ENCODE data around the gene SLC25A1.

The SLC25A1 gene

GRCh38 chr22:19199479-19199878 is 20.9 kb upstream of the SLC25A1 start:
- Mint-ChIP-seq H3K36me3 (ENCODE audit: low read depth) (peaks cover 51% of the 10 kb centered on the region), H3K4me1 (ENCODE audit: low read depth) (peaks cover 14% of the 10 kb centered on the region), H3K4me3 (no peak overlapping the region), H3K9me3 (no peaks in the 10 kb centered on the region), H3K27ac (no peak overlapping the region), H3K27me3 (no peaks in the 10 kb centered on the region)
- intact Hi-C loops (cut with micrococcal nuclease): no loop called here

- H3K9me3 Mint-ChIP-seq: no peaks in the 10 kb centered on the region
- H3K27me3 Mint-ChIP-seq: no peaks in the 10 kb centered on the region
- peaks cover 52% of the 10 kb centered on the region for H3K36me3 Mint-ChIP-seq (ENCODE audit: low read depth)
- intact Hi-C loops (cut with micrococcal nuclease): no loop called here
- peak overlapping the region; percentile 8 for H3K27ac Mint-ChIP-seq
- no peak overlapping the region for H3K4me3 Mint-ChIP-seq
- peaks cover 14% of the 10 kb centered on the region for H3K4me1 Mint-ChIP-seq (ENCODE audit: low read depth)
Observed at GRCh38 chr22:19197997-19198865, 19.7 kb upstream of the SLC25A1 start.

GRCh38 chr22:19196841-19197612 is 18.5 kb upstream of the SLC25A1 start:
- intact Hi-C loops (cut with micrococcal nuclease): no loop called here
- no peak overlapping the region for H3K27ac Mint-ChIP-seq
- H3K36me3 Mint-ChIP-seq (ENCODE audit: low read depth): peaks cover 47% of the 10 kb centered on the region
- peaks cover 14% of the 10 kb centered on the region for H3K4me1 Mint-ChIP-seq (ENCODE audit: low read depth)
- no peaks in the 10 kb centered on the region for H3K9me3 Mint-ChIP-seq
- no peak overlapping the region for H3K4me3 Mint-ChIP-seq
- no peaks in the 10 kb centered on the region for H3K27me3 Mint-ChIP-seq

GRCh38 chr22:19195796-19196731 is 17.5 kb upstream of the SLC25A1 start:
- Mint-ChIP-seq H3K27ac (no peak overlapping the region), H3K9me3 (no peaks in the 10 kb centered on the region), H3K27me3 (no peaks in the 10 kb centered on the region), H3K4me1 (ENCODE audit: low read depth) (peaks cover 14% of the 10 kb centered on the region), H3K36me3 (ENCODE audit: low read depth) (peaks cover 47% of the 10 kb centered on the region), H3K4me3 (no peak overlapping the region)
- intact Hi-C loops (cut with micrococcal nuclease): no loop called here

- peaks cover 14% of the 10 kb centered on the region for H3K4me1 Mint-ChIP-seq (ENCODE audit: low read depth)
- peak overlapping the region; percentile 31 for H3K27ac Mint-ChIP-seq
Observed at GRCh38 chr22:19194766-19195536, 16.4 kb upstream of the SLC25A1 start.

GRCh38 chr22:19193879-19194278 is 15.3 kb upstream of the SLC25A1 start:
- peaks cover 38% of the 10 kb centered on the region for H3K36me3 Mint-ChIP-seq (ENCODE audit: low read depth)
- H3K4me1 Mint-ChIP-seq (ENCODE audit: low read depth): peaks cover 14% of the 10 kb centered on the region
- H3K4me3 Mint-ChIP-seq: no peak overlapping the region
- H3K27ac Mint-ChIP-seq: no peak overlapping the region
- no peaks in the 10 kb centered on the region for H3K27me3 Mint-ChIP-seq
- H3K9me3 Mint-ChIP-seq: no peaks in the 10 kb centered on the region
- intact Hi-C loops (cut with micrococcal nuclease): no loop called here

More at GRCh38 chr22:19194766-19195536, 16.4 kb upstream of the SLC25A1 start:
- intact Hi-C loops (cut with micrococcal nuclease): no loop called here
- Mint-ChIP-seq H3K9me3 (no peaks in the 10 kb centered on the region), H3K36me3 (ENCODE audit: low read depth) (peaks cover 47% of the 10 kb centered on the region), H3K4me3 (no peak overlapping the region), H3K27me3 (no peaks in the 10 kb centered on the region)

- Mint-ChIP-seq H3K36me3 (ENCODE audit: low read depth) (no peaks in the 10 kb centered on the region), H3K27me3 (no peaks in the 10 kb centered on the region), H3K4me3 (no peak overlapping the region), H3K27ac (no peak overlapping the region), H3K9me3 (no peaks in the 10 kb centered on the region), H3K4me1 (ENCODE audit: low read depth) (no peaks in the 10 kb centered on the region)
- intact Hi-C loops (cut with micrococcal nuclease): no loop called here
Observed at GRCh38 chr22:19187716-19188563, 9.4 kb upstream of the SLC25A1 start.

- Mint-ChIP-seq H3K27me3 (no peaks in the 10 kb centered on the region), H3K27ac (no peak overlapping the region), H3K36me3 (ENCODE audit: low read depth) (no peaks in the 10 kb centered on the region), H3K4me1 (ENCODE audit: low read depth) (peaks cover 5% of the 10 kb centered on the region), H3K4me3 (no peak overlapping the region), H3K9me3 (no peaks in the 10 kb centered on the region)
- intact Hi-C loops (cut with micrococcal nuclease): no loop called here
Observed at GRCh38 chr22:19184276-19184997, 5.9 kb upstream of the SLC25A1 start.

- H3K9me3 Mint-ChIP-seq: no peaks in the 10 kb centered on the region
- H3K27ac Mint-ChIP-seq: no peak overlapping the region
- intact Hi-C loops (cut with micrococcal nuclease): no loop called here
Observed at GRCh38 chr22:19183216-19183615, 4.7 kb upstream of the SLC25A1 start.

GRCh38 chr22:19182472-19183157 is 4.1 kb upstream of the SLC25A1 start:
- Mint-ChIP-seq H3K27ac (no peak overlapping the region), H3K4me1 (ENCODE audit: low read depth) (peaks cover 12% of the 10 kb centered on the region), H3K27me3 (no peaks in the 10 kb centered on the region), H3K4me3 (no peak overlapping the region), H3K9me3 (no peaks in the 10 kb centered on the region), H3K36me3 (ENCODE audit: low read depth) (no peaks in the 10 kb centered on the region)
- intact Hi-C loops (cut with micrococcal nuclease): no loop called here

More at GRCh38 chr22:19183216-19183615, 4.7 kb upstream of the SLC25A1 start:
- H3K4me1 Mint-ChIP-seq (ENCODE audit: low read depth): peaks cover 12% of the 10 kb centered on the region
- H3K4me3 Mint-ChIP-seq: no peak overlapping the region
- no peaks in the 10 kb centered on the region for H3K27me3 Mint-ChIP-seq
- no peaks in the 10 kb centered on the region for H3K36me3 Mint-ChIP-seq (ENCODE audit: low read depth)

- Mint-ChIP-seq H3K9me3 (no peaks in the 10 kb centered on the region), H3K4me3 (no peak overlapping the region), H3K36me3 (ENCODE audit: low read depth) (peaks cover 3% of the 10 kb centered on the region), H3K27me3 (no peaks in the 10 kb centered on the region), H3K4me1 (ENCODE audit: low read depth) (peaks cover 15% of the 10 kb centered on the region), H3K27ac (no peak overlapping the region)
- intact Hi-C loops (cut with micrococcal nuclease): no loop called here
Observed at GRCh38 chr22:19181786-19182471, 3.4 kb upstream of the SLC25A1 start.

Measured in dendritic cell treated with granulocyte-macrophage colony-stimulating factor and Interleukin-4, amounts not matched to agents 40 ng/mL and 50 ng/mL, for 4 days (primary cell).